Measurements from ENCODE around the gene LMAN2L. TPM values are rescaled to one million over a fixed set of nuclear protein-coding genes. Genes with fewer than 3 reads are reported as not detected.

The LMAN2L gene
- total RNA-seq, 1 experiment from 2014 or later: 32.6 TPM

DNA sequence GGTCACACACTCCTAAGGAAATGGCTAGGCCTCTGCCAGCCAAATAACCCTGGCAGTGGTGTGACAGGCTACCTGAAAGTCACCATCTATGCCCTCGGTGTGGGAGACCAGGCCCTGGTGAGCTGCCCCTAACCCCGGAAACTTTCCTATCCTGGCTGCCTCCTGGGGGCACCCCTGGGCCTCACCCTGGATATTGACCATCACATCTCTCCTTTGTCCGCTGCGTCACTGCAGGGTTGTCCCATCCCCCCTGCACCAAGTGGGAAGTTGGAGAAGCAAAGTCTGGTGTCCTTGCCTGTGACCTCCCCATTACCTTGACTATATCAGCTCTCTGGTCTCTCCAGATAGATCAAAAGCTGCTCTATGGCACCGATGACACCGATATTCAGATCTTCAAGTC lies 78.5 kb downstream of the LMAN2L start:
- TF ChIP-seq, protein P1, sequence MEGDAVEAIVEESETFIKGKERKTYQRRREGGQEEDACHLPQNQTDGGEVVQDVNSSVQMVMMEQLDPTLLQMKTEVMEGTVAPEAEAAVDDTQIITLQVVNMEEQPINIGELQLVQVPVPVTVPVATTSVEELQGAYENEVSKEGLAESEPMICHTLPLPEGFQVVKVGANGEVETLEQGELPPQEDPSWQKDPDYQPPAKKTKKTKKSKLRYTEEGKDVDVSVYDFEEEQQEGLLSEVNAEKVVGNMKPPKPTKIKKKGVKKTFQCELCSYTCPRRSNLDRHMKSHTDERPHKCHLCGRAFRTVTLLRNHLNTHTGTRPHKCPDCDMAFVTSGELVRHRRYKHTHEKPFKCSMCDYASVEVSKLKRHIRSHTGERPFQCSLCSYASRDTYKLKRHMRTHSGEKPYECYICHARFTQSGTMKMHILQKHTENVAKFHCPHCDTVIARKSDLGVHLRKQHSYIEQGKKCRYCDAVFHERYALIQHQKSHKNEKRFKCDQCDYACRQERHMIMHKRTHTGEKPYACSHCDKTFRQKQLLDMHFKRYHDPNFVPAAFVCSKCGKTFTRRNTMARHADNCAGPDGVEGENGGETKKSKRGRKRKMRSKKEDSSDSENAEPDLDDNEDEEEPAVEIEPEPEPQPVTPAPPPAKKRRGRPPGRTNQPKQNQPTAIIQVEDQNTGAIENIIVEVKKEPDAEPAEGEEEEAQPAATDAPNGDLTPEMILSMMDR (IDR thresholded peaks at IDR 0.05; ENCODE audit: unreplicated experiment): no peak
- CTCF ChIA-PET: no interaction called here
- intact Hi-C loops (cut with micrococcal nuclease; ENCODE audit: unreplicated experiment): no loop called here
- no peaks in the 10 kb centered on the region for H3K27me3 Mint-ChIP-seq (ENCODE audit: unreplicated experiment)
- H3K27ac Mint-ChIP-seq (ENCODE audit: unreplicated experiment): no peak overlapping the region
- no peak for DNase-seq
- no TSS peak for BruUV-seq (replicated peaks)
- H3K4me1 Mint-ChIP-seq (ENCODE audit: low read depth, unreplicated experiment): peaks cover 33% of the 10 kb centered on the region
- H3K4me3 Mint-ChIP-seq (ENCODE audit: low read depth, unreplicated experiment): no peak overlapping the region
- H3K36me3 Mint-ChIP-seq (ENCODE audit: insufficient read depth, unreplicated experiment): peaks cover 17% of the 10 kb centered on the region
- H3K9me3 Mint-ChIP-seq (ENCODE audit: low read depth, unreplicated experiment): peaks cover 4% of the 10 kb centered on the region

DNA sequence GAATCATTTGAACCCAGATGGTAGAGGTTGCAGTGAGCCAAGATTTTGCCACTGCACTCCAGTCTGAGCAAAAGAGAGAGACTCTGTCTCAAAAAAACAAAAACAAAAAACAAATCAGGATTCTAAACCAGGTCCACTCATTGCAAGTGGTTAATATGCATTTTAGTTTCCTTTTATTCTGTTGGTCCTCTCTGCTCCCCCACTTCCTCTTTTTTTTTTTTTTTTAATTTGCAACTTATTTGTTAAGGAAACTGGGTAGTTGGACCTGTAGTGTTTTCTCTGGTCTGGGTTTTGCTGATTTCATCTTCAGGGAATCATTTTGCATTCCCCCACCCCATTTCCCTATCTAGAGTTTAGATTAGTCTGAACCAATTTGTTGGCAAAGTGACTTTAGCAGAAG lies 83.3 kb downstream of the LMAN2L start:
- intact Hi-C loops (cut with micrococcal nuclease; ENCODE audit: unreplicated experiment): no loop called here
- no TSS peak for BruUV-seq (replicated peaks)
- Mint-ChIP-seq H3K27me3 (ENCODE audit: unreplicated experiment) (peaks cover 11% of the 10 kb centered on the region), H3K9me3 (ENCODE audit: low read depth, unreplicated experiment) (peaks cover 2% of the 10 kb centered on the region), H3K4me3 (ENCODE audit: low read depth, unreplicated experiment) (no peak overlapping the region), H3K36me3 (ENCODE audit: insufficient read depth, unreplicated experiment) (no peaks in the 10 kb centered on the region), H3K27ac (ENCODE audit: unreplicated experiment) (no peak overlapping the region), H3K4me1 (ENCODE audit: low read depth, unreplicated experiment) (no peaks in the 10 kb centered on the region)
- DNase-seq: no peak
- CTCF ChIA-PET: no interaction called here
- TF ChIP-seq, protein P1 (IDR thresholded peaks at IDR 0.05; ENCODE audit: unreplicated experiment): no peak

Other genes starting within 250 kb of the LMAN2L start
- gene NEURL3, start 234.7 kb downstream of the LMAN2L start, total RNA-seq (2022): 18.5 and 19.7 TPM in 2 replicates
- gene ARID5A, start 203.3 kb downstream of the LMAN2L start, total RNA-seq (2022): 9.3 and 11.7 TPM in 2 replicates
- 39.6 and 43.9 TPM in 2 replicates for gene KANSL3, start 101.8 kb downstream of the LMAN2L start, total RNA-seq (2022)
- not detected in 2 replicates for gene FER1L5, start 97.3 kb downstream of the LMAN2L start, total RNA-seq (2022)
- 17.6 and 22.3 TPM in 2 replicates for gene CNNM4, start 20.8 kb upstream of the LMAN2L start, total RNA-seq (2022)
- gene CNNM3, start 76.2 kb upstream of the LMAN2L start, total RNA-seq (2022): 22.5 and 25.1 TPM in 2 replicates
- 6.5 and 7.5 TPM in 2 replicates for gene ANKRD23, start 104.0 kb upstream of the LMAN2L start, total RNA-seq (2022)
- gene ANKRD39, start 118.0 kb upstream of the LMAN2L start, total RNA-seq (2022): 12.2 and 14.1 TPM in 2 replicates
- 23.8 and 25.3 TPM in 2 replicates for gene SEMA4C, start 130.0 kb upstream of the LMAN2L start, total RNA-seq (2022)
- gene FAM178B, start 246.5 kb upstream of the LMAN2L start, total RNA-seq (2022): not detected in 2 replicates

Measured in Calu3 (cell line).